Fibroblast of the aortic adventitia (primary cell): ENCODE measurements around the gene TNFRSF19. TPM values are rescaled to one million over a fixed set of nuclear protein-coding genes. Genes with fewer than 3 reads are reported as not detected.

Experiments used
- DNase-seq: peaks from one replicate; pipeline ENCODE4 v3.0.0-alpha.2; 2010; ENCODE audit warnings: low read depth
- H3K4me3 ChIP-seq: 2 replicates; pipeline ENCODE4 v1.5.1; 2011; ENCODE audit warnings: low read depth, mild to moderate bottlenecking, control low read depth, low read length, moderate library complexity
- total RNA-seq: library from RNA; depleted of rRNA; stranded (reverse); fragments of >200 nt; gene quantifications from 2 replicates; pipeline ENCODE4 v1.2.3, GENCODE V29; 2012; ENCODE audit warnings: low replicate concordance
- TF ChIP-seq, protein P1 (sequence below): IDR thresholded peaks from 2 replicates; pipeline ENCODE4 v1.5.1; 2011; ENCODE audit warnings: mild to moderate bottlenecking, low read length, control low read depth, inconsistent platforms; ENCODE audit not compliant: insufficient read depth

Gene TNFRSF19
- total RNA-seq, 1 donor: 7.3 TPM

DNA sequence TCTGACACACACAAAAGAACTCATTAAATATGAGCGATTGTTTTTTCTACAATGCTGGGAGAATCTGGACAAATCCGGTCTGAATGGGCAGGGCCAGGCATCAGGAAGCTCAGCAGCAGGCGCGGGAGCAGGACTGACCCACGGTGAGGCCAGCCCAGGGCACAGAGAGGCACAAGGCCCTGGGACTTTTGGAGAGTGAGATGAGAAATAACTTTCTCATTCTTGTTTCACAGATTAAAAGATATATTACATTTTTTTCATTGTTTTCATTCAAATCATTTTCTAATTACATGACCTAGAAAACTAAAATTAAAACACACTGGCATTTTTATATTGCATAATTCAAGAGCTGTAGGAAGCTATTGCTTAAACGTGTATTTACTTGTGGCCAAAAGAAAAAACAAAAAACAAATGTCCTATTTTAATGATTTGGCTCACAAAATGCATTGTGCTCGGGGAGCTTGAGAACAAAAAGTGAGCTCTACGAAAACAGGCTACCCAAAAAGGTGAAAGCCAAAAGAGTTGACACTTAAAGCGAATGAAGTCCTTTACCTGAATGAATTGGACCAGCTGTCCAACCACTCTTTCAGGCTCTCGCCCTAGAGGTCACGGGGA is 133.1 kb downstream of the TNFRSF19 start:
- no peak for DNase-seq
- no peak overlapping the region for H3K4me3 ChIP-seq
- TF ChIP-seq, protein P1, sequence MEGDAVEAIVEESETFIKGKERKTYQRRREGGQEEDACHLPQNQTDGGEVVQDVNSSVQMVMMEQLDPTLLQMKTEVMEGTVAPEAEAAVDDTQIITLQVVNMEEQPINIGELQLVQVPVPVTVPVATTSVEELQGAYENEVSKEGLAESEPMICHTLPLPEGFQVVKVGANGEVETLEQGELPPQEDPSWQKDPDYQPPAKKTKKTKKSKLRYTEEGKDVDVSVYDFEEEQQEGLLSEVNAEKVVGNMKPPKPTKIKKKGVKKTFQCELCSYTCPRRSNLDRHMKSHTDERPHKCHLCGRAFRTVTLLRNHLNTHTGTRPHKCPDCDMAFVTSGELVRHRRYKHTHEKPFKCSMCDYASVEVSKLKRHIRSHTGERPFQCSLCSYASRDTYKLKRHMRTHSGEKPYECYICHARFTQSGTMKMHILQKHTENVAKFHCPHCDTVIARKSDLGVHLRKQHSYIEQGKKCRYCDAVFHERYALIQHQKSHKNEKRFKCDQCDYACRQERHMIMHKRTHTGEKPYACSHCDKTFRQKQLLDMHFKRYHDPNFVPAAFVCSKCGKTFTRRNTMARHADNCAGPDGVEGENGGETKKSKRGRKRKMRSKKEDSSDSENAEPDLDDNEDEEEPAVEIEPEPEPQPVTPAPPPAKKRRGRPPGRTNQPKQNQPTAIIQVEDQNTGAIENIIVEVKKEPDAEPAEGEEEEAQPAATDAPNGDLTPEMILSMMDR: no peak

GRCh38 chr13:23705583-23705982 is 135.4 kb downstream of the TNFRSF19 start:
- H3K4me3 ChIP-seq: no peak overlapping the region
- TF ChIP-seq, protein P1: no peak
- DNase-seq: peak; percentile 31

GRCh38 chr13:23707674-23708073 is 137.5 kb downstream of the TNFRSF19 start:
- DNase-seq: peak; percentile 57

DNA sequence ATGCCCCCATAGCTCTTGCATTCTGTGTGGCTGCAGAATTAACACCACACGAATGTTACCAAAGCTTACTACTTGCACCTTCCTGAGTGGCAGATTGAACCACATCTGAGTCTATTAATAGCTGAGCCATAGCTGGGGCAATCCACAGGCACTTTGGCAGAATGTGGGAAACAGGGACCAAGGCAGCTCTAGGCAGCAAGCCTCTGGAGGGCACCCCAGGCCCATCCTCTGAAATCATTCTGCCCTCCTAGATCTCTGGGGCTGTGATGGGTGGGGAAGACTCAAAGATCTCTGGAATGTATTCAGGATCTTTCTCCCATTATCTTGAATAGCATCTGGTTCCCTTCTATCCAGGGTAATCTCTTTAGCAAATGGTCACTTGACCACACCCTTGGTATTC is 139.3 kb downstream of the TNFRSF19 start:
- TF ChIP-seq, protein P1: peak; percentile 29
- DNase-seq: peak; percentile 45
- no peak overlapping the region for H3K4me3 ChIP-seq

More at GRCh38 chr13:23707674-23708073, 137.5 kb downstream of the TNFRSF19 start:
- TF ChIP-seq, protein P1: peak; percentile 43
- H3K4me3 ChIP-seq: no peak overlapping the region

DNA sequence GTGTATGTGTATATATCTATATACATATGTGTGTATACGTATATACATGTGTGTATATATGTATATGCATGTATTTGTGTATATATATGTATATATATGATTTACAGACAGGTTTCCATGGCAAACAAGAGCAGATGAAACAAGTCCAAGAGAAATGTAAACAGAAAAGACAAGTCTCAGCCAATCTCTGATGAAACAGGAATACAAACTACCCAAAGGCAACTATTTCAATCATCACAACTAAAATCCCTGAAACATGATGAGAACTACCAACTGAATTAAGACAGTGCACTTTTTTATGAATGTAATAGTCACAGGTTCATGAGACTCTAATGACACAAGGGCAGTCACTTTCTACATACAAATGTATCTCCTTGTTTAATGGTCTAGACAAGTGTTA is 140.2 kb downstream of the TNFRSF19 start:
- no peak overlapping the region for H3K4me3 ChIP-seq
- TF ChIP-seq, protein P1: no peak
- DNase-seq: no peak

GRCh38 chr13:23711355-23711754 is 141.1 kb downstream of the TNFRSF19 start:
- DNase-seq: no peak
- TF ChIP-seq, protein P1: no peak
- no peak overlapping the region for H3K4me3 ChIP-seq

GRCh38 chr13:23714672-23715071 is 144.5 kb downstream of the TNFRSF19 start:
- TF ChIP-seq, protein P1: no peak
- no peak for DNase-seq
- no peak overlapping the region for H3K4me3 ChIP-seq
